Stimulated activated CD4-positive, alpha-beta T cell treated with anti-CD3 and anti-CD28 coated beads, Interleukin-12 subunit alpha, Interleukin-12 subunit beta, amount 100 ng/mL, for 24 hours (primary cell): ENCODE data around the gene SHLD1.

Experiments
- DNase-seq, 2 experiments: peaks; one replicate each; pipeline ENCODE4 v3.0.0-alpha.2; 2020; ENCODE audit warnings: low read depth in 2 of 2

The SHLD1 gene

DNA sequence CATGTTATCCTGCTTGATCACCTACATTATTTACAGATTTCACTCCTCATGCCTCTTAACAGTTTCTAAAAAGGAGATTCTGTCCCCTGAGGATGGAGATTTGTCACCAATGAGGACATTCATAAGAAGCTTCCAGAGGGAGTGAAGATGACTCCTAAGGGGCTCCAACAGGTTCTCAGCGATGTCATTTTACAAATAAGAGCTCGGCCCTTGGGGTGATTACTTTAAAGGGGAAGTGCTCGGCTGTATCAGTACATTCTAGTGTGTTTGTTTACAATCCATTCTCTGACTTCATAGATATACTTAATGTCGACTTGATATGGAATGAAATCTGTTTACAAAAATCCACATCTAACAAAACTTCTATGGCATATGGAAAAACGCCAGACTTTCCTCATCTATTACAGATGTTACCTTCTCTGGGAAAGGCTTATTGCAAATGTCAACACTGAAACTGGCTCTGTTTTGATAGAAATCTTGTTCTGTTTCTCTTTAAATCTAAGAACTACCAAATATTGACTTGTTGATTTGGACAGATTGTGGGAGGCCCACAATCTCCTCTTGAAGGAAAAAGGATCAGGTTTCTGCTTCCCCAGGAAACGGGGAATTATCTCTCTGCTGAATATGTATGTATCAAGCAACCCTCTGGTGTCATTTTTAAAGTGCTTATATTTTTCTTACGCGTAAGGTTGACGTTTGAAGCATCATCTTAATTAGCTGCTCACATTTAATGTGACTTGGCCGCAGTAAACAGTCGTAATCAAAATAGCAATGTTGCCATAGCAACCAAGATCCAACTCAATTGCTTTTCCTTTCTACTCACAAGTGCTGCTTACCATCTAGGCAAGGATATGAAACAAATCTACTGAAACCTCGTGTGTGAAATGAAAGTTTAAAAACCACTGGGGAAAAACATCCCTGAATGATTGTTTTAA is 95.7 kb downstream of the SHLD1 start:
- no peak for DNase-seq

DNA sequence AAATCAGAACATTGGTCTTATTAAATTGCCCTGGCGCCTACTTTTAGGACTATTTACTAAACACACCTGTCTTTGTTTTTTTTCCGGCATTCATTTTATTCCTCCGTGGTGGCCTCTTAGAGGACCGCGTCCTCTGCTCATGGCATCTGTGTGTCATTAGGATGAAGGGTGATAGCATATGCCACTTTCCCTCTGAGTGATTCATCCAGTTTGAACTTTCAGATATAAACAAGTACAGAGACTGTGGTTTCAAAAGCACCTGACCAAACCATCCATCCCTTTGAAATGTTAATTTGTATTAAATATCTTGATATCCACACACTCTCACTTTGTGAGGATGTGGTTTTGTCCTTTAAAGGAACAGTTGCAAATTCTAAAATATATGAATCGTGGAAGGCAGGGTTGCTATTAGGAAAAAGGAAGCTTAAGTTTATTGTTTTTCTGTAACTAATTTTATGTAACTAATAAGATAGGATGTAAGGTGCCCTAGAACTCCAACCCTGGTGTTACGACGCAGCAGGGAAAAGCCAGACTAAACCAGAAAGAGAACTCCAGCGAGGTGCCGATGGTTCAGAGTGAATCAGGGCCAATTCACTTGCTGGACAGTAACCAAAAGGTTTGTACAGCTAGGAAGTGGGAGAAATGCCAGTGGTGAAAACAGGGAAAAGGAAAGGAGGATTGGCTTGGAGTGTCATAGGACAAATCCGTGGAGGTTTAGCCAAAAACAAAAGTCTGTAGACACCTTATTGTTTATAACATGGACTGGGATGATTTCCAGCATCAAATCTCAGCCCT is 98.7 kb downstream of the SHLD1 start:
- DNase-seq = no peak

DNA sequence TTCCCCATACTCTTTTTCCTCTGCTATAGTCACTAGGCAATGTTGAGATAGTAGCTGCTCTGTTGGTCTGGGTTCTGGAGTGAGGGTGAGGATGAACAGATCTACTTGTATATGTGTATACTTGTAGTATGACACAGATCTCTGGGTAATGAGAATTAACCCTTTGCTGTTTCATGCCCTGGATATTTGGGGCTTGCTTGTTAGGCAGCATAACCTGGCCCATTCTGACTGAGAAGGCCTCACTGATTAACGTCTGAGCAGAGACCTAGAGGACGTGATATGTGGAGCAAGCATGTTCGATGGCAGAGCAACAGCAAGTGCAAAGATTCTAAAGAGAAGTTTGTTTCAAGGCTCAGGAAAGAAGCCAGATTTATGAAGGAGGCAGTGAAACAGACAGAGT is 105.7 kb downstream of the SHLD1 start:
- DNase-seq = no peak

DNA sequence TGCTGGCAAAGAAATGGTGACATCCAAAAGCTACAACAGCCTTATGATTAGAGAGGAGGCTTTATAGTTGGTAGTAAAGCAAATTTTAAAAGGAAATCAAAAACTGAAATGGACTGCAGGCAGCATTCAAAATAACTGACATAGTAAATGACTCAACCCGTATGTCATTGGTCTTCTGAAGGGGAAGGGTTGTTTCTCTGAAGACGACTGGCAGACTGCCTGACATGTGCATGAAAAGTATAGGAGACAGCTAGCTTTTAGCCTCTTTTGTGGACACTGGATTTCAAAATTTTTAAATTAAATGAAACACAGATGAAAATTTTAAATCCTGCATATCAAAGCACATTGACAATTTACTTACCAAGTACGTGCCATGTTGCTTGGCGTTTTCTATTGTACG is 109.4 kb downstream of the SHLD1 start:
- DNase-seq = no peak

DNA sequence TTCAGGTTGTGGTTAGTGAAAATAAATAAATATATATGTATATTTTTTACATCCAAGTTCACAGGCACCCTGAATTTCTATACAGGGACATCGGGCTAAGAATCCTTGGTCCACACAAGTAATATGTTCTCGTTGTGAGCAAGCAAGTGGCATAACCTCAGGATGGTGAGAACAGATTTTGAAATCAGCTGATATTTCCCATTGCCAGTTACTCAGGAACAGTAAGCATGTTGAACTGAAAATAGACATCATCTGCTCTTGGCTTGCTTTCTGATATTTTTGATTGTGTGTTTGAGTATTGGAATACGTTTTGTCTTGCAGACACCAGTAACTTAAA is 112.5 kb downstream of the SHLD1 start:
- no peak for DNase-seq

DNA sequence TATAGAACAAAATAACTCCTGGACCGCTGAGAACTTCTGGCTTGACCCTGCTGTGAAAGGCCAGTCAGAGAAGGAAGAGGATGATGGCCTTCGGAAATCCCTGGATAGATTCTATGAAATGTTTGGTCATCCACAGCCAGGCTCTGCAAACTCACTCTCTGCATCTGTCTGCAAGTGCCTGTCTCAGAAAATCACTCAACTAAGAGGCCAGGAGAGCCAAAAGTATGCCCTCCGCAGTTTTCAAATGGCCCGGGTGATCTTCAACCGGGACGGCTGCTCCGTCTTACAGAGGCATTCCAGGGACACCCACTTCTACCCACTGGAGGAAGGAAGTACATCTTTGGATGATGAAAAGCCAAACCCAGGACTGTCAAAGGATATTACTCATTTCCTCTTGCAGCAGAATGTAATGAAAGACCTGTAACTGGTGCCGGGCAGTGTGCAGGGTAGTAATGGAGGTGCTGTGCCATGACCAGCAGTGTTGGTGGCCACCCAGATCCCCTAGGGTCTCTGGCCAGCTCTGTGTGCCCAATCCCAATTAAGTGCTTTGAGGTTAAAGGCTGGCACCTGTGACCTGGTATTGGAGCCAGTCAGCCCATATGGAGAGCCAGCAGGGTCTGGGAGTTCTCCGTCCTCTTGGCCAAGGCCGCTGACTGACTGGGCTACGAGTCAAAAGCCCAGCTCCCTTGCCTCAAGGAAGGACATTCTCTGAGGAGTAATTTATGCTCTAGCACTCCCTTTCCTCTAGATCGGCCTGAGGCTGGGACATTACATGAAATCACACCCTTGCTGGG is 113.0 kb downstream of the SHLD1 start:
- no peak for DNase-seq

DNA sequence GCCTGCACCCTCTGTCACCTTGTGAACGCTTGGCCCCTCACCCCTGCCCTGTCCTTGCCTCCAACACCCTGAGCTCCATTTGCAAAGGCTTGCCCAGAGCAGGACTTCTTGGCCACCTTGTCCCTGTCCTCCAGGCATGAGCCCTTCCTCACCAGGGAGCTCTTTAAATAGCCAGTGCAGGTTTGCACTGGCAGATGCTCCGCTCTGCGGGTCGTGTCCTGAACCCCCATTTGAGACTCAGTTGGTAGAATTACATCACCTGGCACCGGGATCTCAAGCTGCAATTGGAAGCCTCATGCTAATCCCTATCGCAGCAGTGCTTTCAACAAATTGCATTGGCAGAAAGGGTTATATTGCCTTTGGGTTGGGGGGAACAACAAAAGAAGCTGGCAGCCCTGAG is 114.2 kb downstream of the SHLD1 start:
- no peak for DNase-seq

DNA sequence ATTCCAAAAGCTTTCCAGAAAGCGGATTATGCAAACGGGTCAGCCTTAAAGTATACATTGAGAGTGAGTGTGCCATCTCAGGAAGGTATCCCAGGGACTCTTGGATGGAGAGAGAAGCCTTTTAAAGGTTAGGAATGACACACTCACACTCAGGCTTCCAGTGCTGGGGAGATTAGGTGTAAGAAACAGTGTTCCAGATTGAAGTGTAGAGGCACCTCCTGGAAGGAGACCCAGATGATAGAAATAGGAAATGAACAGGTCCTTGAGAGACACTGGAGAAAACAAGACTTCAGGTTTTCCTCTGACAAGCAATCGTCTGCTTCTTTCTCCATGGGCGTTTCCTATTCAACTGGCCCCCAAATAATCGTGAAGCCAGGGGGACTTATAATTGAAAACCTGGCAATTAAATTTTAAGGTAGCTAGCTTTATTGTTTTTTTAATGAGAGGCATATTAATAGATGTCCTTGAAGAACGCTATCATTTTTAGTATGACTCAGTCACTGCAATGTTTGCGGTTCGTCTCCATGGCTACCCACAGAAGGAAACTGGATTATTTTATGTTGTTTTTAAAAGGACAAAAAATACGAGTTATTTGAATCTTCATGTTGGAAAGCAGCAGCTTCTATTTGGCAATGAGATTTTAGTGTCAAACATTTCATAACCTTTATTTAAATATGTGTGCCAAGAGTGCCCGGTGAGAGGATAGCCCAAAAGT is 114.8 kb downstream of the SHLD1 start:
- no peak for DNase-seq

DNA sequence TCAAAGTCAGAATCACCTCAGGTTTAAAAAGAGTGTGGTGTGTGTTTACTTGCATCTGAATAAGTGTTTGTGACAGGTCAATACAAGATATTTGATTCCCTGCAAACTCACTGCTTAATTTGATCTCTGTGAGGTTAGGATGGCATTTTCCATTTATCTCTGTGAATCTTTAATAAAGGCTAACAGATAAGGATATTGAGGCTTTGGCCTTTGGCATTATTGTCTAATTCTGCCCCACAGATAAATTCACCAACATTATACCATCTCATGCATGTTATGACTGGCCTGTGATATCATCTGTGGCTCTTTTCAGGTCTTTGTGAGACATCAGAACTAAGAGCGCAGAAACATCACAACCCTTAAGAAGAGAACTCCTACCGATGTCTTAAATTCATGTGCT is 115.4 kb downstream of the SHLD1 start:
- no peak for DNase-seq

DNA sequence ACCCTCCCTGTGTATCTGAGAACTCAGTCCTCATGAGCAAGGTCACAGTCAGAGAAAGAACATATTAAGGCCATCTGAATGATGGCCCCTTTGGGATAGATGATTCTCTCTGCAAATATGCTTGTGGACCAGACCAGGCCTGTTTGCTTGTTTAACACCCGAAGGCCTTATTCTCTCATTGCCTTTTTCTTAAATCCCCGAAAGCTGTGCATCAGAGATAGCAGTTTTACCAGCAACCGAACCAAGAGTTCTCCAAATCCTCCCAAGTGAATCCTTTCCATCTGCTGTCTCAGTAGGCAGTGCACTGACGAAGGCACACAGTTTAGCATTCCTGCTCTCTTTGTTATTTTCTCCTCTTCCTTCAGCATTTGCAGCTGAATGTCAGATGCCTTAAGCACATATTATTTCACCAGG is 120.4 kb downstream of the SHLD1 start:
- DNase-seq = no peak

DNA sequence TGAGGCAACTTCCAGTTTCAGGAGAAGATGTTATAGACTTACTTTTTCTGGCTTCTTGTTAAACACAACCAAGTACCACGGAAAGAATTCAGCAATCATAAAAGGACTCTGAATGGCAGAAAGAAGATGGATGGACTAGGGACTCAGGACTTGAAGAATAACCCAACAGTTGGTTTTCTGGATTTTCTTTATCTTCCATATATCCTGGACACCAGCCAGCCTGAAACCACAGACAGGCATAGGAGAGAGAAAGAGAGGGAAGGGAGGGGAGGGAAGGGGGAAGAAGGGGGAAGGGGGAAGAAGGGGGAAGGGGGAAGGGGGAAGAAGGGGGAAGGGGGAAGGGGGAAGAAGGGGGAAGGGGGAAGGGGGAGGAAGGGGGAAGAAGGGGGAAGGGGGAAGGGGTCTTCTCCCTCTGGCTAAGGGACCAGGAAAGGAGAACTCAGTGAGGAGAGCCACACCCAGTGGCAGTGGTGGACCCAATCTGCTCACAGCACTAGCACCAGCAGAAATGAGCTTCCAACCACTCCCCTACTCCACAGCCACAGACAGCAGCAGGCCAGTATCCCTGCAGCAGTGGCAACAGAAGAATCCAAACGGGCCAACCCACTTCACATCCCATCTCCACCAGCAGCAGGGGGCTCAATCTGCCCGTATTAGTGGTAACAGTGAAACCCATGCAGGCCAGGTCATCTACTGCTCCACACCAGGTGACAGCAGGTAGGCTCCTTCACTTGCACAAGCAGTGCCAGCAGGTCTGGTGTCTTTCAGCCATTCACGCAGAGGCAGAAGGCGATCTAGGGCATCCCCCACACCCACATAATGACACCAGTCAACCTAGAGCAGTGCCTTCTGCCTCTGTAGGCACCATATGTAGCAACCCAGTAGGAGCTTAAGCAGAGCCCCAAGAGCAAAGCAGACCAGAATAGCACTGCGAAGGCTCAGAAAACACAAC is 121.5 kb downstream of the SHLD1 start:
- no peak for DNase-seq

DNA sequence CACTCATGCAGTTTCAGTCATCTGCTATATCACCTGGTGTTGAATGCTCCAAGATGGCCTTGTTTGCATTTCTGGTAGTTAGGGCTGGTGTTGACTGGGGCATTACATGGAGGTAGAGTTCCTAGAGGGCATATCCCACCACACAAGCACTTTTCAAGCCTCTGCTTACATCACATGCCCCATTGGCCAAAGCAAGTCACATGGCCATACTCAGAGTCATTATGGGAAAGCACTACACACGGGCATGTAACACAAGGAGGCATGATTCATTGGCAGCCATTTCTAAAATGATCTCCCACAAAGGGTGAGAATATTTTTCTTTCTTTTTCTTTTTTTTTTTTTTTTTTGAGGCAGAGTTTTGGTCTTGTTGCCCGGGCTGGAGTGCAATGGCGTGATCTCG is 126.9 kb downstream of the SHLD1 start:
- DNase-seq = no peak

DNA sequence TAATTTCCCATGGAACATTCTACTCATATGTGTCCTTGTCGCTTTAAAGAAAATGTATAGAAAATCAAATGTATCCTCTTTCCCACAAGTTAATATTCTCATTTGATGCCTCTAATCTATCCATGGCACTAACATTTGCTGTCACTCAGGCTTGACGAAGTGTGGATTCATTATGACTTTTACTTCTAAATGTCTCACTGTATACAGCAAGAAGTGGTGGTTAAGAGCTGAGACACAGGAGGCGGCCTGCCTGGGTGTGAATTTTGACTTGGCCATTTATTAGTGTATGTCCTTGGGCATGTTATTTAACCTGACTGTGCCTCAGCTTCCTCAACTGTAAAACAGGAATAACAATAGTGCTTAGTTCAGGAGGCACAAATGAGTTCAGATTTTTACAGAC is 130.1 kb downstream of the SHLD1 start:
- DNase-seq = no peak

DNA sequence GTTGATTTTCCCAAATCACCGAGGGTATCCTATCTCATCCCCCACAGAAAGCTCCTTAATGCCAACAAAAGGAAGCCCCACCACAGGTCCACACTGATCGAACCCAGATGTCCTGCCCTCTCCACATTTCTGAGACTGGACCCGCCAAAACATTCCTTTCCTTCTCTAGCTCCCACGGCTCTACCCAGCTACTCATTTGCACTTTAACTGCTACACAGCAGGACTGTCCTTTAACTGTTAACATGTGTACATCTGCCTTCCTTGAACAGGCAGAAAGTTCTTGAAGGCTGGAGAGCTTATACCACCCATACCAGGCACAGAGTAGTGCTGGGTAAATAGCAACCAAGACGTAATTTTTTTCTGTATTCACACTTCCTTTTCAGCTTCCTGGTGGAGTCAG is 131.5 kb downstream of the SHLD1 start:
- DNase-seq = no peak

DNA sequence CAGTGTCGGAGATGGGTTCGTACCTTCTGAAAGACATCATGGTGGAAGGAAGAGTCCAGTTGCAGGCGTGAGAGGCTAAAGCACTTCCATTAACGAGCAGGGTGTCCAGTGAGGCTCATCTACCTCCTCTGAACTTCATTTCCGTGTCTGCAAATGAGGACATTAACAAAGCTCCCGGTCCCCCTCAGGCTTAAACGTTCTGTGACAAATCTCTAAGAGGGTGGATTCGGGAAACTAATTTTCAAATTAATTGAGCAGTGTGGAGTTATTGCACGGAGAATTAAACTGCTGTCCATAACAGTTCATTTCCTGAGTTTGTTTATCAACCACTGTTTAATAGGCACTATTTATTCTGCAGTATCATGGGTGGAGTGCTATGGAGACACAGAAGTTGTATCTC is 132.0 kb downstream of the SHLD1 start:
- DNase-seq = no peak

DNA sequence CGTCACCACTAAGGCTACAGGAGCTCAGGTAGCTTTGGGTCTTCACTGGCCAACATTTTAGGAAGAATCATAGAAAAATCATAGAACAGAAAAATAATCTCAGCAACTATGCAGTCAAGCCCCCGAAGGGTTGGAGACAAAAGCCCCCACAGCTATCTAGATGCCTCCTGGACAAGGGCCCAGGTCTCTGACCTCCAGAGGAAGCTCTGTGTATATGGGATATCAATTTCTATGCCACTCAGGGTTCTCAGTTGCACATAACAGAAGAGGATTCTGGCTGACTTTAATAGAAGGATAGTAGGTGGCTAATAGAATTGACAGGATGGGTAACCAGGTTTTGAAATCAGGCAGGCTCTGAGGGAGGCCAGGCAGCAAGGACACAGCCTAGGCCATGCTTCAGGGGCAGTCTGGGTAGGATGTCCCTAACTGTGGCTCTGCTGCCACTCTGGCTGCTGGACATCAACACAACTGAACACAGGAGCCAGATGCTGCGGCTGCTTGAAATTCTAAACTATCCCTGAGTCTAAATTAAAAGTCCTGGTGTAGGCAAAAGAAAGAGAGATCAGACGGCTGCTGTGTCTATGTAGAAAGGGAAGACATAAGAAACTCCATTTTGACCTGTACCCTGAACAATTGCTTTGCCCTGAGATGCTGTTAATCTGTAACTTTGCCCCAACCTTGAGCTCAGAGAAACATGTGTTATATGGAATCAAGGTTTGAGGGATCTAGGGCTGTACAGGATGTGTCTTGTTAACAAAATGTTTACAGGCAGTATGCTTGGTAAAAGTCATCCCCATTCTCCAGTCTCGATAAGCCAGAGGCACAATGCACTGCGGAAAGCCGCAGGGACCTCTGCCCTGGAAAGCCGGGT is 134.5 kb downstream of the SHLD1 start:
- no peak for DNase-seq

DNA sequence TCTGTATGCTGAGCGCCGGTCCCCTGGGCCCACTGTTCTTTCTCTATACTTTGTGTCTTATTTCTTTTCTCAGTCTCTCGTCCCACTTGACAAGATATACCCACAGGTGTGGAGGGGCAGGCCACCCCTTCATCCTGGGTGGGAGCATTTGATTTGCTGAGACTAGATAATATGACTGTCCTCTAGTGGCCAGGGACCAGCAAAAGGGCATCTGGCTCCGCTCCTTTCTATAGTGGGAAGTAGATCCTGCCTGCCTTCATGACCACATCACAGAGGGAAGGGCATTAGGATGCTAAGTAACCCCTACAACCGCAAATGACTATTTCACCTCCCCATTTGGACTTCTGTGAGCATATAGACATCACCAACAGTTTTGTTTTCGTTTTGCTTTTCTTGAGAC is 135.7 kb downstream of the SHLD1 start:
- no peak for DNase-seq

DNA sequence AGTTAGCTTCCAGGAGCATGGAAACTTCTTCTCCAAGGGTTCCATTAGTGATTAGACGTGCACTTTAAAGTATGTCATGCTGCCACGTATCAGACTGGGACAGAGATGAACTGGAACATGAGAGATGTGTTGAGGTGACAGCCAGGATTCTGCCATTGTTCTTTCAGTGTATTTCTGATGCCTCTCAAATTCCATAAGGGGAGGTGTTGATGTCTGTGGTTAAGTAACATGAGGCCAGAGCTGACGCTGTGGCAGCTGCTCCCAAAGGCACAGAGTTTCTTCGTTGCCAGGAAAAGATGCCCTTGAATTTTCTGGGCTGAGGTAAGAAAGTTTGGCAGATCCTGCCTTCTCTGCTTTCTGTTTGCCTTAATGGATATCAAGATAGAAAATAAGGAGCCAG is 136.6 kb downstream of the SHLD1 start:
- no peak for DNase-seq

DNA sequence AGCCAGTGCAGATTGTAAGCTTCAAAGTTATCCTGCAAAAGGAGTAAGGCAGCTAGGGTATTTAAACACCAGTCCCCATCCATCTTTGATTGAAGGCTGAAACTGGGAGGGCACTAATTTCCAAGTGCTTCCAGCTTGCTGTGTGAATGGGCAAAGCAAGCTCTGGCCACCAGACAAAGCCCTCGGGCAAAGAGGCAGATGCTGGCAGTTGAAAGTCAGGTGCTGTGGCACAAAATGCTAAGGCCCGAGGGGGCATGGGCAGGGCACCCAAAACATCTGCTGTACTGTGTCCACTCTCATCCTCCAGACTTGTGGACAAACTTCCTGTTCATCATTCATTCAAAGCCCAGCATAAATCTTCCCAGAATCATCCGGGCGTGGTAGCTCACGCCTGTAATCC is 137.2 kb downstream of the SHLD1 start:
- no peak for DNase-seq

DNA sequence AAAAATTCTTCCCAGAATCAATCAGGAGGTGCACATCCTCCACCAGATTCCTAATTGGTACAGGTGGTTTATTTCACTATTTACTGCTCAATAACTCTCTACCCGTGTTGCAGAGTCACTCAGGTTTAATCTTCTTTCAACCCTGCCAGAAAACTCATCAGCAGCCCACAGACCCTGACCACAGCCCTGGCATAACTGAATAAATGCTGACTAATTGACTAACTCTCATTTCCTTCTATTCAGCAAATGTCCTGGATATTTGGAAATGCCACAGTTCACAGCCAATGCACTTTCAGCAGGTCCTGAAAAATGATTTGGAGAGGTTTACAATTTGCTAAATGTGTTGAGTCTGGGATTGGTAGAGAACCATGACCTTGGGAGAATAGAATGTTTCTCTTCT is 137.8 kb downstream of the SHLD1 start:
- no peak for DNase-seq
